Measurements from ENCODE around the gene LASP1NB.

LASP1NB gene

DNA sequence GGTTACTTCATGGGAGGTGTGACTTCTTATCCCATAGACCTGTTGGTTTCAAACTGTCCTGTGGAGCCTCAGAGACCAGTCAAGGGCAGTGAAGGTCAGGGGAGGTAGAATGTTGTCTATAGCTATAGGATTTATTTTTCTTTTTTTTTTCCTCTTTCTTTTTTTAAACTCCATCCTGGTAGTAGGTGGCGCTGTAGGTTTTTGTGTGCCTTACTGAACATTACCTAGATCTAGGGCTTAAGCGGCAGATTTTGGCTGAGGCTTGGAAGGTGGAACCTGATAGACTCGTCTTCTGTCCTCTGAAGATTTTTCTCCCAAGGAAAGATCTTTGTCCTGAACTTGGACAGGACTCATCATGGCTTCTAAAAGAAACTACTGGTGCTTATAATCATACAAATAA, 8.2 kb upstream of the LASP1NB start:
- Histone ChIP-seq H3K9me3 (ENCODE audit: control extremely low read depth in 1 of 3, control insufficient read depth in 2 of 3, insufficient read depth in 1 of 3, low read length in 2 of 3) (no peaks in the 10 kb centered on the region), H3K27ac (ENCODE audit: low read length in 2 of 2) (no peak overlapping the region), H3K4me2 (replicated peaks; ENCODE audit: low read depth, low read length, poor library complexity, severe bottlenecking) (no peak overlapping the region)

More for the DNA sequence above, 8.2 kb upstream of the LASP1NB start:
- Mint-ChIP-seq H3K9me3 (ENCODE audit: insufficient read depth) (no peaks in the 10 kb centered on the region), H3K27me3 (no peaks in the 10 kb centered on the region), H3K27ac (no peak overlapping the region), H3K4me1 (peaks cover 22% of the 10 kb centered on the region), H3K4me3 (no peak overlapping the region)
- WGBS (ENCODE audit: insufficient coverage): no CpG with 5 or more reads among the region's 3 CpGs
- CTCF ChIA-PET: no interaction called here
- Histone ChIP-seq H4K20me1 (ENCODE audit: control insufficient read depth, insufficient read depth, low read length, poor library complexity, severe bottlenecking) (peaks cover 65% of the 10 kb centered on the region), H3K79me2 (ENCODE audit: control insufficient read depth, insufficient read depth, low read length) (peaks cover 13% of the 10 kb centered on the region), H3K9ac (ENCODE audit: low read length) (no peak overlapping the region), H3K27me3 (replicated peaks in 1 of 4; ENCODE audit: control extremely low read depth in 1 of 4, control insufficient read depth in 3 of 4, insufficient read depth in 4 of 4, low read length in 3 of 4) (no peaks in the 10 kb centered on the region), H3K4me1 (ENCODE audit: control insufficient read depth in 2 of 2, insufficient read depth in 2 of 2, low read length in 2 of 2) (peaks cover 0 to 3% of the 10 kb centered on the region in 2 donors), H3K36me3 (replicated peaks in 1 of 2; ENCODE audit: control extremely low read depth in 1 of 2, control insufficient read depth in 1 of 2, extremely low read depth in 1 of 2, insufficient read depth in 2 of 2, low read length in 1 of 2) (peaks cover 0 to 72% of the 10 kb centered on the region in 2 experiments), H3K4me3 (ENCODE audit: control extremely low read depth in 1 of 5, extremely low read depth in 1 of 5, insufficient read depth in 1 of 5, low read depth in 2 of 5, low read length in 4 of 5) (no peak overlapping the region), H2AFZ (ENCODE audit: insufficient read depth, low read depth, low read length, poor library complexity, severe bottlenecking) (no peak overlapping the region)
- intact Hi-C loops (cut with micrococcal nuclease): no loop called here
- no peak for ATAC-seq (ENCODE audit: low read depth)
- no peak for DNase-seq
- POLR2A ChIA-PET: no interaction called here
- no peak for TF ChIP-seq CTCF (IDR thresholded peaks at IDR 0.05)
- no peak for TF ChIP-seq EZH2 (IDR thresholded peaks at IDR 0.05; ENCODE audit: borderline replicate concordance, insufficient read depth, low read depth, low read length, poor library complexity, severe bottlenecking)
